HG02798 (cell line): ENCODE data around the gene RAPGEF5.

ENCODE experiments used
- ATAC-seq: cut with Tn5 transposase; IDR thresholded peaks from one replicate; pipeline ENCODE4 v1.9.1; 2021; ENCODE audit warnings: mild to moderate bottlenecking; ENCODE audit not compliant: unreplicated experiment, poor library complexity

Gene RAPGEF5

GRCh38 chr7:22140578-22140977 lies 216.4 kb downstream of the RAPGEF5 start:
- no peak for ATAC-seq

- ATAC-seq, result no peak
Measured at GRCh38 chr7:22138886-22139285, 218.1 kb downstream of the RAPGEF5 start.

GRCh38 chr7:22138106-22138505 lies 218.8 kb downstream of the RAPGEF5 start:
- ATAC-seq, result no peak

- ATAC-seq, result no peak
Measured at GRCh38 chr7:22137466-22137865, 219.5 kb downstream of the RAPGEF5 start.

GRCh38 chr7:22137026-22137425 lies 219.9 kb downstream of the RAPGEF5 start:
- no peak for ATAC-seq

- ATAC-seq, result no peak
Measured at GRCh38 chr7:22129819-22130580, 227.0 kb downstream of the RAPGEF5 start.

GRCh38 chr7:22129166-22129565 lies 227.8 kb downstream of the RAPGEF5 start:
- ATAC-seq, result no peak

GRCh38 chr7:22128528-22128920 lies 228.4 kb downstream of the RAPGEF5 start:
- no peak for ATAC-seq

GRCh38 chr7:22127835-22128527 lies 229.0 kb downstream of the RAPGEF5 start:
- no peak for ATAC-seq

- no peak for ATAC-seq
Measured at GRCh38 chr7:22125436-22125835, 231.5 kb downstream of the RAPGEF5 start.

- no peak for ATAC-seq
Measured at GRCh38 chr7:22124941-22125340, 232.0 kb downstream of the RAPGEF5 start.

GRCh38 chr7:22123139-22123538 lies 233.8 kb downstream of the RAPGEF5 start:
- ATAC-seq, result no peak

GRCh38 chr7:22121702-22122474 lies 235.1 kb downstream of the RAPGEF5 start:
- no peak for ATAC-seq

- ATAC-seq, result no peak
Measured at GRCh38 chr7:22120391-22121053, 236.4 kb downstream of the RAPGEF5 start.

- peak; percentile 52 for ATAC-seq
Measured at GRCh38 chr7:22117222-22117621, 239.7 kb downstream of the RAPGEF5 start.

GRCh38 chr7:22116451-22117030 lies 240.4 kb downstream of the RAPGEF5 start:
- ATAC-seq, result no peak

GRCh38 chr7:22115689-22116088 lies 241.3 kb downstream of the RAPGEF5 start:
- no peak for ATAC-seq

GRCh38 chr7:22114440-22114981 lies 242.4 kb downstream of the RAPGEF5 start:
- no peak for ATAC-seq

- ATAC-seq, result no peak
Measured at GRCh38 chr7:22113041-22113440, 243.9 kb downstream of the RAPGEF5 start.

GRCh38 chr7:22111661-22112060 lies 245.3 kb downstream of the RAPGEF5 start:
- no peak for ATAC-seq
